HG03175 (cell line): Measurements from ENCODE around the gene PLEKHM3.

ENCODE experiments used
- ATAC-seq: cut with Tn5 transposase; IDR thresholded peaks from one replicate; pipeline ENCODE4 v1.9.1; 2021; ENCODE audit warnings: mild to moderate bottlenecking, moderate library complexity; ENCODE audit not compliant: unreplicated experiment

Gene PLEKHM3

GRCh38 chr2:207805566-207806226, 219.6 kb downstream of the PLEKHM3 start:
- no peak for ATAC-seq

- no peak for ATAC-seq
These were observed 222.7 kb downstream of the PLEKHM3 start for GRCh38 chr2:207802650-207803049.

GRCh38 chr2:207801259-207801658, 224.1 kb downstream of the PLEKHM3 start:
- no peak for ATAC-seq

GRCh38 chr2:207796585-207797350, 228.6 kb downstream of the PLEKHM3 start:
- ATAC-seq: no peak

- ATAC-seq: no peak
These were observed 233.0 kb downstream of the PLEKHM3 start for GRCh38 chr2:207792244-207792785.

GRCh38 chr2:207791579-207792243, 233.6 kb downstream of the PLEKHM3 start:
- no peak for ATAC-seq

GRCh38 chr2:207790898-207791297, 234.4 kb downstream of the PLEKHM3 start:
- ATAC-seq: no peak

GRCh38 chr2:207787800-207788199, 237.5 kb downstream of the PLEKHM3 start:
- no peak for ATAC-seq

GRCh38 chr2:207787017-207787416, 238.3 kb downstream of the PLEKHM3 start:
- no peak for ATAC-seq

- no peak for ATAC-seq
These were observed 240.4 kb downstream of the PLEKHM3 start for GRCh38 chr2:207784898-207785297.

- no peak for ATAC-seq
These were observed 241.8 kb downstream of the PLEKHM3 start for GRCh38 chr2:207783514-207783913.

- no peak for ATAC-seq
These were observed 242.9 kb downstream of the PLEKHM3 start for GRCh38 chr2:207782238-207783030.

GRCh38 chr2:207779523-207779922, 245.8 kb downstream of the PLEKHM3 start:
- ATAC-seq: no peak

GRCh38 chr2:207778298-207778882, 246.9 kb downstream of the PLEKHM3 start:
- ATAC-seq: no peak

GRCh38 chr2:207777124-207777523, 248.2 kb downstream of the PLEKHM3 start:
- no peak for ATAC-seq

GRCh38 chr2:207775473-207775872, 249.9 kb downstream of the PLEKHM3 start:
- ATAC-seq: no peak

GRCh38 chr2:207772844-207773205, 252.5 kb downstream of the PLEKHM3 start:
- no peak for ATAC-seq

- no peak for ATAC-seq
These were observed 253.1 kb downstream of the PLEKHM3 start for GRCh38 chr2:207772081-207772843.

- no peak for ATAC-seq
These were observed 253.9 kb downstream of the PLEKHM3 start for GRCh38 chr2:207771421-207771820.
